ENCODE data around the gene CARD10.

GRCh38 chr22:37535159-37535558 is 15.9 kb upstream of the CARD10 start:
- TF ChIP-seq ZBTB7A (IDR thresholded peaks at IDR 0.05; ENCODE audit: low read depth) = no peak
- no peak for TF ChIP-seq EGR1 (IDR thresholded peaks at IDR 0.05)
- no peak for TF ChIP-seq EP300 (IDR thresholded peaks at IDR 0.05; ENCODE audit: borderline replicate concordance)
- TF ChIP-seq YY1 (IDR thresholded peaks at IDR 0.05; ENCODE audit: low read depth) = no peak
- TF ChIP-seq TAF1 (IDR thresholded peaks at IDR 0.05; ENCODE audit: low read depth) = no peak
- no peak for TF ChIP-seq TCF12 (IDR thresholded peaks at IDR 0.05; ENCODE audit: low read depth)
- no peak for TF ChIP-seq USF1 (IDR thresholded peaks at IDR 0.05)
- TF ChIP-seq RAD21 (IDR thresholded peaks at IDR 0.05; ENCODE audit: low read depth) = no peak
- TF ChIP-seq, protein P1, sequence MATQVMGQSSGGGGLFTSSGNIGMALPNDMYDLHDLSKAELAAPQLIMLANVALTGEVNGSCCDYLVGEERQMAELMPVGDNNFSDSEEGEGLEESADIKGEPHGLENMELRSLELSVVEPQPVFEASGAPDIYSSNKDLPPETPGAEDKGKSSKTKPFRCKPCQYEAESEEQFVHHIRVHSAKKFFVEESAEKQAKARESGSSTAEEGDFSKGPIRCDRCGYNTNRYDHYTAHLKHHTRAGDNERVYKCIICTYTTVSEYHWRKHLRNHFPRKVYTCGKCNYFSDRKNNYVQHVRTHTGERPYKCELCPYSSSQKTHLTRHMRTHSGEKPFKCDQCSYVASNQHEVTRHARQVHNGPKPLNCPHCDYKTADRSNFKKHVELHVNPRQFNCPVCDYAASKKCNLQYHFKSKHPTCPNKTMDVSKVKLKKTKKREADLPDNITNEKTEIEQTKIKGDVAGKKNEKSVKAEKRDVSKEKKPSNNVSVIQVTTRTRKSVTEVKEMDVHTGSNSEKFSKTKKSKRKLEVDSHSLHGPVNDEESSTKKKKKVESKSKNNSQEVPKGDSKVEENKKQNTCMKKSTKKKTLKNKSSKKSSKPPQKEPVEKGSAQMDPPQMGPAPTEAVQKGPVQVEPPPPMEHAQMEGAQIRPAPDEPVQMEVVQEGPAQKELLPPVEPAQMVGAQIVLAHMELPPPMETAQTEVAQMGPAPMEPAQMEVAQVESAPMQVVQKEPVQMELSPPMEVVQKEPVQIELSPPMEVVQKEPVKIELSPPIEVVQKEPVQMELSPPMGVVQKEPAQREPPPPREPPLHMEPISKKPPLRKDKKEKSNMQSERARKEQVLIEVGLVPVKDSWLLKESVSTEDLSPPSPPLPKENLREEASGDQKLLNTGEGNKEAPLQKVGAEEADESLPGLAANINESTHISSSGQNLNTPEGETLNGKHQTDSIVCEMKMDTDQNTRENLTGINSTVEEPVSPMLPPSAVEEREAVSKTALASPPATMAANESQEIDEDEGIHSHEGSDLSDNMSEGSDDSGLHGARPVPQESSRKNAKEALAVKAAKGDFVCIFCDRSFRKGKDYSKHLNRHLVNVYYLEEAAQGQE (IDR thresholded peaks at IDR 0.05; ENCODE audit: low read depth) = no peak
- TF ChIP-seq, protein P2, sequence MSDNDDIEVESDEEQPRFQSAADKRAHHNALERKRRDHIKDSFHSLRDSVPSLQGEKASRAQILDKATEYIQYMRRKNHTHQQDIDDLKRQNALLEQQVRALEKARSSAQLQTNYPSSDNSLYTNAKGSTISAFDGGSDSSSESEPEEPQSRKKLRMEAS (IDR thresholded peaks at IDR 0.05) = no peak
